ENCODE measurements around the gene SNAPC2.

The SNAPC2 gene

GRCh38 chr19:7971553-7972520 lies 51.7 kb downstream of the SNAPC2 start:
- DNase-seq: no peak

Measured in NCI-H345 (cell line).